OCI-LY7 (cell line): ENCODE data around the gene ANKRD13D. TPM values are rescaled to one million over a fixed set of nuclear protein-coding genes. Genes with fewer than 3 reads are reported as not detected.
A peak's percentile ranks its signal among the peaks of the same experiment; 100 is the strongest.
"Not testable (repeated sequence)": the region's sequence is repeated elsewhere in the genome, so short reads cannot be mapped to it uniquely, and the experiment has no call there.

Source experiments
- BruUV-seq: library from RNA; stranded (reverse); fragments of 400-500 nt; replicated peaks from 2 replicates; lab custom pipeline; 2021; lab: Mats Ljungman, UMichigan
- CTCF ChIA-PET: fragments of 300-600 bp; sonication (Branson Sonifier 250); formaldehyde crosslinking; loops from one replicate; lab custom pipeline; 2022; ENCODE audit warnings: antibody characterized with exemption; ENCODE audit not compliant: unreplicated experiment; lab: Charles Lee
- POLR2A ChIA-PET: fragments of 300-600 bp; sonication (Branson Sonifier 250); formaldehyde crosslinking; loops from one replicate; lab custom pipeline; 2022; ENCODE audit warnings: antibody characterized with exemption; lab: Charles Lee
- DNase-seq: peaks from one replicate; pipeline ENCODE4 v3.0.0-alpha.2; 2015; ENCODE audit warnings: low spot score
- H2AFZ ChIP-seq: fragments of 200-600 bp; sonication (generic), shearing (Covaris generic); 2 replicates; pipeline ENCODE4 v1.6.1; 2014; ENCODE audit warnings: mild to moderate bottlenecking, antibody characterized with exemption, low read length, moderate library complexity
- H3K27ac ChIP-seq: fragments of 200-600 bp; sonication (generic); 2 replicates; pipeline ENCODE4 v1.5.1; 2014; ENCODE audit warnings: mixed run types, low read depth, mild to moderate bottlenecking, moderate library complexity, low read length, inconsistent platforms; ENCODE audit not compliant: poor library complexity, severe bottlenecking
- H3K36me3 ChIP-seq: fragments of 200-600 bp; sonication (generic); 2 replicates; pipeline ENCODE4 v1.6.1; 2014; ENCODE audit warnings: mild to moderate bottlenecking, antibody characterized with exemption, low read length, moderate library complexity, mixed read lengths; ENCODE audit not compliant: insufficient read depth
- H3K4me1 ChIP-seq: fragments of 200-600 bp; sonication (generic); 2 replicates; pipeline ENCODE4 v1.5.1; 2014; ENCODE audit warnings: mild to moderate bottlenecking, low read length; ENCODE audit not compliant: insufficient read depth, poor library complexity, severe bottlenecking
- H3K4me2 ChIP-seq: fragments of 200-600 bp; sonication (generic); 2 replicates; pipeline ENCODE4 v1.6.1; 2014; ENCODE audit warnings: mild to moderate bottlenecking, low read length
- H3K4me3 ChIP-seq: fragments of 200-600 bp; sonication (generic); 2 replicates; pipeline ENCODE4 v1.5.1; 2014; ENCODE audit warnings: mild to moderate bottlenecking, low read depth, low read length; ENCODE audit not compliant: poor library complexity, severe bottlenecking
- H3K79me2 ChIP-seq: fragments of 200-600 bp; sonication (generic); 2 replicates; pipeline ENCODE4 v1.6.1; 2016; ENCODE audit warnings: low read depth, mild to moderate bottlenecking, low read length, moderate library complexity, mixed read lengths; ENCODE audit not compliant: insufficient read depth
- H3K9me2 ChIP-seq: fragments of 200-600 bp; sonication (generic); 2 replicates; pipeline ENCODE4 v1.6.1; 2016; ENCODE audit warnings: mild to moderate bottlenecking, low read length, mixed read lengths; ENCODE audit not compliant: insufficient read depth
- H3K9me3 ChIP-seq: fragments of 200-600 bp; sonication (generic); 2 replicates; pipeline ENCODE4 v1.6.1; 2014; ENCODE audit warnings: mild to moderate bottlenecking, mixed run types, low read length, mixed read lengths
- H4K20me1 ChIP-seq: fragments of 200-600 bp; sonication (generic); 2 replicates; pipeline ENCODE4 v1.6.1; 2014; ENCODE audit warnings: mild to moderate bottlenecking, antibody characterized with exemption, low read length, moderate library complexity, mixed read lengths; ENCODE audit not compliant: insufficient read depth
- CTCF ChIP-seq: fragments of 200-600 bp; sonication (generic); conservative IDR thresholded peaks from 2 replicates; pipeline ENCODE4 v1.5.1; 2014; ENCODE audit warnings: mild to moderate bottlenecking, antibody characterized with exemption, low read length, moderate library complexity, mixed read lengths
- EZH2phosphoT487 ChIP-seq: fragments of 200-600 bp; sonication (generic); IDR thresholded peaks from 2 replicates; pipeline ENCODE4 v1.6.1; 2018; ENCODE audit warnings: low read depth, borderline replicate concordance, mild to moderate bottlenecking, mixed run types, antibody characterized with exemption, low read length, moderate library complexity, mixed read lengths
- intact Hi-C: fragments of 100-400 bp; cut with micrococcal nuclease; formaldehyde crosslinking; loops from one replicate; pipeline ENCODE4 v1.10.0; 2022; ENCODE audit not compliant: unreplicated experiment
- total RNA-seq, 2 experiments: library from RNA; depleted of rRNA in 1 of 2; stranded (reverse); fragments of >200 nt in 1 of 2; shearing (Covaris generic) in 1 of 2; gene quantifications; 2 replicates each; pipeline ENCODE4 v1.2.3, GENCODE V29; 2014 to 2022

ANKRD13D gene
- total RNA-seq, 2 experiments from 2014 or later: 119 to 136 TPM

DNA sequence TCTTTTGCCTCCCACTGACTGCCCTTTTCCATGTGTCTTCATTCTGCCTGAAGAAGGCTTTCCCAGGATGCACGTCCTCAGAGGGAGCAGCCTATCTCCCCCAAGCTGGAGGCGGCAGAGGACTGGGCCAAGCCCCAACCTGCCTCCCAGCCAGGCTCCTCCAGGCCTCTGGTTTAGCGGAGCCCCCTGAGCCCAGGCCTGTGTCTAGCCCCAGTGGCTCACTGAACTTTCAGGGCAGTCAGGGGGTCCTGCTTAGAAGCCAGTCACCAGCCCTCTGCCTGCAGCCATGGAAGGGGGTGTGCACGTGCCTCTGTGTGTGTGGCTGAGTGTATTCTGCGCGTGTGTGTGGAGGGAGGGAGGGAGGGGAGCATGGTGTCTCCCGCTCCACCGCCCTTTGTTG, 33.2 kb upstream of the ANKRD13D start:
- no peak overlapping the region for H3K4me3 ChIP-seq
- H3K9me2 ChIP-seq: no peaks in the 10 kb centered on the region
- TF ChIP-seq EZH2phosphoT487 (no peak), CTCF (no peak)
- no peaks in the 10 kb centered on the region for H3K4me1 ChIP-seq
- H4K20me1 ChIP-seq: no peaks in the 10 kb centered on the region
- H3K4me2 ChIP-seq: no peak overlapping the region
- BruUV-seq: no TSS peak
- no peak overlapping the region for H2AFZ ChIP-seq
- no peaks in the 10 kb centered on the region for H3K79me2 ChIP-seq
- ChIA-PET CTCF (no interaction called here), POLR2A (interaction anchor here (0.7 kb wide), 1 partner anchor 125 kb away, joined by 3 read pairs; no protein-coding TSS in a partner anchor)
- no peaks in the 10 kb centered on the region for H3K9me3 ChIP-seq
- H3K27ac ChIP-seq: no peak overlapping the region
- intact Hi-C loops: no loop called here
- no peak for DNase-seq
- peaks cover 65% of the 10 kb centered on the region for H3K36me3 ChIP-seq

DNA sequence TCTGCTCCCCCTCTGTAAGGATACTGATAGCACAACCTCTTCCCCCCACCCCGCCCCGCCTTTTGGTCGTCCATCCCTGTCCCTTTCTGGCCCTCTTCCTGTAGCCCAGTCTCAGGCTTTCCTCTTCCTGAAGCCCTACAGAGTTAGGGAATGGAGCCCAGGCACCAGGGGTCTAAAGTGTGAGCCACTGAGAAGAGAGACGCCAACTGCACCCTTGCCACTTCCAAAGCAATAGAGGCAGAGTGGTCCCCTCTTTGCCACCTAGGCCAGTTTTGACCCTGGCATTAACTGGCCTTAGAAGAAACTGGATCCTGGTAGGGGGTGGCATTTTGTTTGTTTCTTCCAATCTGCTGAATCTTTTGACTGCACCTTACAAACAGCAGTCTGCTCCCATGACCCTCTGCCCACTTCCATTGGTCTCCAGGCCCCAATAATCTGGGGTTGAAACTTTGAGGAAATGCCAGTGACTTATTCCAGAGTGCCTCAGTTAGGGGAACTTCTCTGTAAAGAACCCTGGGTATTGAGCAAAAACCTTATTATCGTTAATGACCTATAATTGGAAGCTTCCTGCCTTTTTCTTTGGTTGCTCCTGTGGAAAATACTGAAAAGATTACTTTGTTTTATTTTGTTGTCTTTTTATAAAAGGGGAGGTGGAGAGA, 32.5 kb upstream of the ANKRD13D start:
- Histone ChIP-seq H3K27ac (no peak overlapping the region), H3K36me3 (peaks cover 57% of the 10 kb centered on the region), H2AFZ (no peak overlapping the region), H3K79me2 (no peaks in the 10 kb centered on the region), H3K4me1 (no peaks in the 10 kb centered on the region), H3K4me2 (no peak overlapping the region), H3K4me3 (no peak overlapping the region), H3K9me2 (no peaks in the 10 kb centered on the region), H3K9me3 (no peaks in the 10 kb centered on the region), H4K20me1 (no peaks in the 10 kb centered on the region)
- TF ChIP-seq CTCF (no peak), EZH2phosphoT487 (no peak)
- CTCF ChIA-PET: no interaction called here
- BruUV-seq: no TSS peak
- DNase-seq: no peak
- intact Hi-C loops: no loop called here
- POLR2A ChIA-PET: interaction anchor here (0.7 kb wide), 1 partner anchor 124 kb away, joined by 3 read pairs; no protein-coding TSS in a partner anchor

DNA sequence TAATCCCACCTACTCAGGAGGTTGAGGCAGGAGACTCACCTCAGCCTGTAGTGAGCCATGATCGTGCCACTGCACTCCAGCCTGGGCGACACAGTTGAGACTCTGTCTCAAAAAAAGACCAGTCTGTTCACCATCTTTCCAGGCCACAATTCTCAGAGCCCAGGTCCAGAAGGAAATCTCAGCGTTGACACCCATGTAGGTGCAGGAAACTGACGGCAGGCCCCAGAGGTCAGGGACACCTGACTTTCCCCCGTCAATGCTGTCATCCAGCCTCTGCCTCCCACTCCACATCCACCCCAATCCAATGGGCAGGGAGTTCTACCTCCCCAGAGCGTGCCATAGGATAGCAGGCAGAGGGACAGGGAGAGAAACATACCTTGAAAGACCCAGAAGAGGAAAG, 28.7 kb upstream of the ANKRD13D start:
- ChIA-PET CTCF (no interaction called here), POLR2A (no interaction called here)
- BruUV-seq: no TSS peak
- peaks cover 19% of the 10 kb centered on the region for H3K36me3 ChIP-seq
- peaks cover 34% of the 10 kb centered on the region for H3K4me1 ChIP-seq
- H4K20me1 ChIP-seq: no peaks in the 10 kb centered on the region
- no peaks in the 10 kb centered on the region for H3K9me3 ChIP-seq
- H3K4me3 ChIP-seq: no peak overlapping the region
- no peaks in the 10 kb centered on the region for H3K79me2 ChIP-seq
- no peak overlapping the region for H3K27ac ChIP-seq
- H3K9me2 ChIP-seq: no peaks in the 10 kb centered on the region
- H2AFZ ChIP-seq: no peak overlapping the region
- no peak overlapping the region for H3K4me2 ChIP-seq
- no peak for DNase-seq
- intact Hi-C loops: no loop called here
- TF ChIP-seq EZH2phosphoT487 (no peak), CTCF (no peak)

- H4K20me1 ChIP-seq, H3K79me2 ChIP-seq, H2AFZ ChIP-seq, intact Hi-C loops, H3K9me2 ChIP-seq, POLR2A ChIA-PET, H3K9me3 ChIP-seq, H3K27ac ChIP-seq, BruUV-seq: not testable (repeated sequence)
- H3K4me2 ChIP-seq: peak overlapping the region; percentile 61
- peaks cover 13% of the 10 kb centered on the region for H3K36me3 ChIP-seq
- peak overlapping the region; percentile 39 for H3K4me3 ChIP-seq
- DNase-seq: peak; percentile 40
- peaks cover 40% of the 10 kb centered on the region for H3K4me1 ChIP-seq
- CTCF ChIA-PET: interaction anchor here (0.5 kb wide), 1 partner anchor 38 kb away, joined by 6 read pairs; no protein-coding TSS in a partner anchor
Measured at GRCh38 chr11:67260885-67261639, 28.0 kb upstream of the ANKRD13D start.
